ENCODE data around the gene UGT1A3.

- TF ChIP-seq CTCF (IDR thresholded peaks at IDR 0.05; ENCODE audit: insufficient read depth, low read length, poor library complexity, severe bottlenecking) (no peak), EZH2phosphoT487 (conservative IDR thresholded peaks at IDR 0.05; ENCODE audit: low read length) (no peak)
Observed at GRCh38 chr2:233794128-233794658, 65.4 kb downstream of the UGT1A3 start.
